HG03025 (cell line): ENCODE measurements around the gene POR.
"Not testable (repeated sequence)": the region's sequence is repeated elsewhere in the genome, so short reads cannot be mapped to it uniquely, and the experiment has no call there.

ENCODE experiments used
- ATAC-seq: cut with Tn5 transposase; IDR thresholded peaks from one replicate; pipeline ENCODE4 v1.9.1; 2021; ENCODE audit warnings: mild to moderate bottlenecking, moderate library complexity; ENCODE audit not compliant: unreplicated experiment, low FRiP score

The POR gene

GRCh38 chr7:75884476-75884875, 30.5 kb upstream of the POR start:
- no peak for ATAC-seq

GRCh38 chr7:75885036-75885435, 29.9 kb upstream of the POR start:
- no peak for ATAC-seq

- ATAC-seq, result no peak
These were observed 27.1 kb upstream of the POR start for GRCh38 chr7:75887669-75888369.

- no peak for ATAC-seq
These were observed 26.3 kb upstream of the POR start for GRCh38 chr7:75888464-75889222.

GRCh38 chr7:75889223-75889825, 25.6 kb upstream of the POR start:
- no peak for ATAC-seq

GRCh38 chr7:75889826-75890225, 25.1 kb upstream of the POR start:
- no peak for ATAC-seq

GRCh38 chr7:75891237-75891636, 23.7 kb upstream of the POR start:
- not testable (repeated sequence) for ATAC-seq

- no peak for ATAC-seq
These were observed 23.0 kb upstream of the POR start for GRCh38 chr7:75891815-75892411.

GRCh38 chr7:75892634-75893272, 22.2 kb upstream of the POR start:
- no peak for ATAC-seq

- no peak for ATAC-seq
These were observed 18.1 kb upstream of the POR start for GRCh38 chr7:75896803-75897327.

- ATAC-seq, result no peak
These were observed 14.2 kb upstream of the POR start for GRCh38 chr7:75900617-75901315.

- ATAC-seq, result no peak
These were observed 9.0 kb upstream of the POR start for GRCh38 chr7:75905785-75906604.

- ATAC-seq, result no peak
These were observed 7.8 kb upstream of the POR start for GRCh38 chr7:75906991-75907667.

- not testable (repeated sequence) for ATAC-seq
These were observed 7.3 kb upstream of the POR start for GRCh38 chr7:75907668-75908039.

GRCh38 chr7:75909521-75910132, 5.3 kb upstream of the POR start:
- ATAC-seq, result no peak

- not testable (repeated sequence) for ATAC-seq
These were observed 3.8 kb upstream of the POR start for GRCh38 chr7:75911186-75911585.

- no peak for ATAC-seq
These were observed 1.5 kb upstream of the POR start for GRCh38 chr7:75913437-75913836.

- no peak for ATAC-seq
These were observed 743 bp upstream of the POR start for GRCh38 chr7:75914169-75914654.
